Left cardiac atrium (tissue), 4 donors: ENCODE measurements around the gene DUSP6. TPM values are rescaled to one million over a fixed set of nuclear protein-coding genes. Genes with fewer than 3 reads are reported as not detected.

ENCODE experiments used
- ATAC-seq, 2 donors: fragments of 200-7000 bp; cut with Tn5 transposase; one replicate each; pipeline ENCODE4 v1.9.1; 2020; ENCODE audit warnings: mild to moderate bottlenecking in 2 of 2, moderate library complexity in 2 of 2
- DNase-seq: peaks from one replicate; pipeline ENCODE4 v3.0.0-alpha.2; 2020
- intact Hi-C, 2 donors: fragments of 100-400 bp; cut with DNase I; formaldehyde crosslinking; loops; one replicate each; pipeline versions ENCODE4 v1.14.1 to v1.15.1; 2022 to 2023
- total RNA-seq, 2 donors: library from RNA; stranded (reverse); fragmentation: NEBNext Ultra II Directional; extraction: Animal tissue kit (Norgen Biotek cat#: 25700); gene quantifications; one replicate each; pipeline ENCODE4 v1.2.1, GENCODE V29; 2021
- donor health status: DM: no; HTN: yes; CAD: no.
- donor health status: DM: no; HTN: yes; CAD: no; lungs with severe emphysema.
- donor health status: DM: yes; HTN: yes; CAD: no.
- donor health status: Dilated cardiomyopathy.

DUSP6 gene
- total RNA-seq, 2 donors from 2014 or later: 47.8 to 53.2 TPM

DNA sequence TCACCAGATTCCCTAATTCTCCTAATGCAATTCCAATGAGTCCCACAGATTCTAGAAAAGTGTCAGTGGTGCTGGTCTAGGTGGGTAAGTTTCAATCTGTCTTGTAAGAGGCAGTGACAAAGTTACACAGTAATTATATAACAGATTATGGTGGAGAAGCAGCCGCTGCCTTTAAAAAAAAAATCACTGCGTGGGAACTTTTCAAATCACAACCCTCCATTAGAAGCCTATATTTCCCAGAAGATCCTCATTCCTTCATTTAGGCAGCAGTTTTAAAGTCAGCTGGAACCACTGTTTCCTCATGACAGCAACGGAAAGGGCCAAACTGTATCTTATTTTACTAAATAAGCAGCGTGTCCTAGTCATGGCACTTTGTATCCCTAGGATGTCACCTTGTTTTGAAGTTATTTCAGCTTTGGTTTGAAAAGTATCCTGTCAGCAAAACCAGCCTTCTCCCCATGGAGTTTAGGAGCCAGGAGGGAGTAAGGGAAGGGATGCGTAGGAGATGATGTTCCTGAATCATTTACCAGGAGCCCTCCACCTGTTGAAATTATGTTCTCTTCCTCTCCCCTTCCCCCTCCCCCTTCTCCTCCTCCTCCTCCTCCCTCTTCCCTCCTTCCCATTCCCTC lies 27.7 kb upstream of the DUSP6 start:
- intact Hi-C loops: loop anchor here in 1 of 2 donors (10.0 kb wide), 1 partner anchor 75 kb away; no protein-coding TSS in a partner anchor
- no peak for ATAC-seq
- DNase-seq: no peak

DNA sequence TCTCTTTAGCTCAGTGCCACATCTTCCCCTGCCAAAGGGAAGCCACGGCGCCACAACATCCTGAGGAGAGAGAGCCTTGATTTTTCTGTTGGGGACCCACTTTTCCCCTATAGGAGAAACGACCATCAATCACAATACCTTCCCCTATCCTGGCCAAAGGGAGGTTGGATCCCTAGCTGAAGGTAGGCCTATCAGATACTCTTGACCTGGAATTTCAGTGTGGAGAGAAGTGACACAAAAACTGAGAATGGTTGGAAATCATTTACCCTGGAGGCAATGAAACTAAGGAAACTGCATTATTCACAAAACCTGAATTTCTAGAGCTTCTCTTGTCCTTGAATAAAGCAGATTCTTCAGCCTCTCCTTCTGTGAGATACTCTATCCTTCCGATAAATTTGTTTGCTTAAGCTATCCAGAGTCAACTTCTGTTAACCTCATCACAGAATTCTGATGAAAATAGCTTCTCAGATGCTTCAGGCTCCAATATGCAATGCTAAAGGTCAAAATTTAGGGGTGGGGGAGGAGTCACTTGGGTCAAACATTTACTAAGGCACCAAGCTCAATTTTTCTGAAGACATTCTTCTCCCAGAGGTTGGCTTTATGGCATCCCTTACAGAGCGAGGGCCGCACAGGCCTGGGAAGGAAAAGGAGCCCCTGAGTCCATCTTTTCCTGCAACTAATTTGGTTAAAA lies 27.0 kb upstream of the DUSP6 start:
- DNase-seq: no peak
- no peak for ATAC-seq
- intact Hi-C loops: no loop called here

DNA sequence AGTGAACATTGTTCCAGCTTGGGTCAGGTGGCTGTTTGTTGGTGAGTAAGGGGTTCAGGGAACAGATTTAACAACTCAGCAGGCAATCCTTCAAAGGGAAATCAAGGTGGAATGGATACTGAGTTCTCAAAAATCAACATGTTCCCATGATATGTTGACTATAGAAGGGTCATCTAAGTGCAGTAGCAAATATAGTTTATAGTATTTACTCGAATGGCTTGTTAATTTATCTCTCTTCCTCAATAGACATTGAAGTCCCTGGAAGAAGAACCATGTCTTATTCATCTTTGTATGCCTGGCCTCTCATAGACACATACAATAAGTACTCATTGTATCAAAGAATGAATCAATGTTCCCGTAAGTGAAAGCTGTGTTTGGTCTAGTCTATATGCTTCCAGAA lies 24.5 kb upstream of the DUSP6 start:
- intact Hi-C loops: no loop called here
- no peak for ATAC-seq

DNA sequence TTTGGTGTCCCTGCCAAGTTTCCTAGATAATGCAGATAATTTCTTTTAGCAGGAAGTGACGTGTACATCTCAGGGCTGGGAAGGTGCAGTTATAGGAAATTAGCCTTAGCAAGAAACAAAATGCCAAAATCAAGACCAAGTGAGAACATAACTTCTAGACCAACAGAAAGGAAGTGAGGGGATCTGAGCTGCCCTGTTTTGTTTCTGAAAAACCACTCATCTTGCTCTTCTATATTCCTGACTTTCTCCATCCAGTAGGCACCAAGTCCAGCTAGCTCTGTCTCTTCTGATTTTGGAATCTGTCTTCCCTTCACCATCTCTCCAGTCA lies 23.9 kb upstream of the DUSP6 start:
- no peak for ATAC-seq
- DNase-seq: no peak
- intact Hi-C loops: no loop called here

More for the DNA sequence above, 24.5 kb upstream of the DUSP6 start:
- no peak for DNase-seq

DNA sequence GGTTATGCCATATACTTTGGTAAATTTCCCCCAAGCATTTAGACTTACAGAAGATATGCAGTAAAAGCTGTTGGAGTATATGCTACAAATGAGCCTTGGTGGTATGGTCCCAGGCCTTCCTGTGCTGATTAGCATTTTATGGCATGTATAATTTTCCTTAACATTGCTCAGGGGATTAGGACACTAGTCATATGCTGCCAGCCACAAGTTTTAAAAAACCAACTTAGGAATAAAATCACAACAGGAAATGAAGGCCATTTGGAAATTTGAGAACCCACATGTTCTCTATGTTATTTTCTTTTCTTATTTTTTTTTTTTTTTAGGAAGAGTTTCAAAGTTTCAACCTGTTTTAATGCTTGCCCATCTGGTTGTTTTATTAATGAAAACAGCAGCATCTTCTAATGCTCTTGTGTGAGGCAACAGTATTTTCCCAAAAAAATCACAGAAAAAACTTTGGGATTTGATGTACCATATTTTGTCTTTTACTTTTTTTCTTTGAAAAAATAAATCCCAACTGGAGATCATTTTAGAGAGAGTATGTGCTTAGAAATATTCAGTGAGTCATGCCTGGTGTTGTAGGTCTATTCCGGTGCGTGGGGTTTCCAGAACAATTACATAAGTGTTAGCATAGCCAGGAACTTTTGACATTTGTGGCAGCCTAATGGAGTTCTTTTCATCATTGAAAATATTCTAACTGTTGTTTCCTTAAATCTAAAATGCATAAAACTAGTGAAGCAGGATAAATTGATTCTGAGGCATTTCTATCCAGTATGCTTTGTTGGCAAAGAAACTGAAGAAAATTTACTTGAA lies 21.7 kb upstream of the DUSP6 start:
- ATAC-seq: peak; percentile 81 to 91
- intact Hi-C loops: no loop called here
- DNase-seq: no peak

DNA sequence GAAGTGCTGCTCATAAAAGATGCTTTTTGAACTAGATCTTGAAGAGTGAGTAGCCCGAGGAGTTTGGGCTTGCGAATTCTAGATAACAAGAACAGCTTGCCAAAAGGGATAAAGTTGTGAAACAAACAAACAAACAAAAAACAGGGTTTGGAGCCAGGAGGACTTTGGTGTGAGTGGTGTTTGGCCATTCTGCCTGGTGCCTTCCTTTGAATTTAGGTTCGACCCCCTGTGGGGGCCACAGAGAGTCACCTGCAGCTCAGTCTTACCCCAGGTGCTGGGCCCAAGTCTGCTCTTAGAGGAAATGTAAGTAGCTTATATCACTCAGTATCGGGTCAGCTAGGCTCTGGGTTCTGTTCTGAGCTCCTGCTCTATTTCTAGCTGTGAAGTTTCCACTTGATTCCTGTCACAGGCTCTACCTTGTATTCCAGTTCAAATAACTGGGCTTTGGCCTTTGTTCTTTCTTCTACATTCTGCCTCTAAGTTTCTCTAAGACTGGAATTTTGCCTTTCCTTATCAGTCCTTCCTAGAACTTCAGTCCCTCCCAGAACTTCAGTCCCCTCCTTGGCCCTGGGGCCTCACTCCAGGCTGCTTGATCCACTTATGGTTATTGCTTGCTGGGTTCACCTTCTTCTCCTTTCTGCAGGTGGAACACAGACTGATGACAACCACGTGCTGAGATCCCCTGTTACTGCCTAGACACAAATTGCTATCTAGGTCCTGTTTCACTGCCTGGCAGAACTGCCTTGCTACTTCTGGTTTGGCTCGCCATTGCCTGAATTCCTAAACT lies 20.5 kb upstream of the DUSP6 start:
- ATAC-seq: no peak
- intact Hi-C loops: no loop called here
- DNase-seq: no peak

DNA sequence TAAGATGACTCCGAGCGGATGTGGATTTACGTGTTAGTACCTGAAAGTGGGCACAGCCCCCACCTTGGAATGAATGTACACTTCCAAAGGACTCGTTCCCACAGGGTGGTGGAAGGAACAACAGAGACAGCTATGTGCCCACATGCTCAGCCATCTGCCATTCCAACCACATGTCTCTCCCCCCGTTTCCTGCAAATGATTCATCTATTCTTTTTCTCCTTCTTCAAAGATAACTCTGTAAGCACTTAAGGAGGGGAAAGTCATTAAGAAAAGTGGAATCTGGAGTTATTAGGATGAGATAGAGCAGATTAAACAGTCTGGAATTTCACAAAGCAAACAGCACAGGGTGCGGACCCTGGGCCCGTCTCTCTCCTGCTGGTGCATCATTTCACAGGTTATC lies 18.5 kb upstream of the DUSP6 start:
- DNase-seq (no peak), ATAC-seq (no peak)
- intact Hi-C loops: no loop called here

DNA sequence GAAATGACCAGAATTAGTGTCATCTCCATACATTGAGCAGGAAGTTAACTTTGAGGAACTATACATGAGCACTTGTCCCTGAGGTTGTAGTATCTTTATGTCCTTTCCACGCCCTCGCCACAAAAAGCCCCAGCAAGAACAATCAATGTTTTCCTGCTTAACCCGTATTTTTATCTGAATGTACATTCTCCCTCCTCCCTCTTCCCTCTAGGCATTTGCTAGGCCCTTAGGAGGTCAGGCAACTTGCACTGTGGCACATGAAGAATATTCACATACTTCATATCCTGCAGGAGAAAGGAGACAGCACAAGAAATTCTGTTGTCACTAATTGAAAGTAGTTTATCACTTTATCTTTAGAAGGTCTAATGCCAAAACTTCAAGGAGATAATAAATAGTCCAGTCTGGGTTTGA lies 18.1 kb upstream of the DUSP6 start:
- DNase-seq (no peak), ATAC-seq (no peak)
- intact Hi-C loops: no loop called here

DNA sequence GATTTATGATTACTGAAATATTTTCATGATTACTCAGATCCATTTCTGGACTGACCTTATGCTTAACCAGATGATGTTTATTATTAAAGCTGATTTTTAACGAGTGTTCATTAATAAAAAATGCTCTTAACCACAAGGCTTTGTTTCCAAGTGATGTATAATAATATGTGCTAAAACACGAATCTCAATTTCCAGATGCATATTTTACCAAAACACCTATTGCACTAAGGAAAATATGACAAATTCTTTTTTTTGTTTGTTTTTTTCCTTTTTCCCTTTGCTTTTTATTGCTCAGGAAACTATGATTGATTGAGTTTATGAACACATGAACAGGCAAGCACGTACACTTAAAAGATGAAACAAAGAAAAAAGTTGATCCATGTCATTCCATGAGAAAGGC lies 16.9 kb upstream of the DUSP6 start:
- intact Hi-C loops: no loop called here
- no peak for DNase-seq
- ATAC-seq: no peak

DNA sequence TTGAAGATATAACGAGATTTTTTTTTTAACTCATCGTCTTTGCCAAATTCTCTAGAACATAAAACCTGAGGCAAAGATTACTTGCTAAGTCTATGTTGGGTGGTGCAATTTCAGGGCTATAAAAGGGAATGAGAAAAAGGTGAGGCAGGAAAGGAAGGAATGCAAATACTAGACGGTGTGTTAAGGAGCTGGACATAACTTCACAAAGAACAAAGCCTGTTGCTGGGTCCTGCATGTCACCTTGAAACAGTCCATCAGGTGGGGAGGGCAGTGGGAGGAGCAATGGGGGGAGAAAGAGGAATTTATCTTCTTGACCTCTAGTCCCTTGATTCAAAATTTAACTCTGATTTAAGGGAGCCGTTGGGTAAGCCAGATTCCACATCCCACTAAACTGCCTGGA lies 16.1 kb upstream of the DUSP6 start:
- DNase-seq: no peak
- intact Hi-C loops: no loop called here
- ATAC-seq: no peak

DNA sequence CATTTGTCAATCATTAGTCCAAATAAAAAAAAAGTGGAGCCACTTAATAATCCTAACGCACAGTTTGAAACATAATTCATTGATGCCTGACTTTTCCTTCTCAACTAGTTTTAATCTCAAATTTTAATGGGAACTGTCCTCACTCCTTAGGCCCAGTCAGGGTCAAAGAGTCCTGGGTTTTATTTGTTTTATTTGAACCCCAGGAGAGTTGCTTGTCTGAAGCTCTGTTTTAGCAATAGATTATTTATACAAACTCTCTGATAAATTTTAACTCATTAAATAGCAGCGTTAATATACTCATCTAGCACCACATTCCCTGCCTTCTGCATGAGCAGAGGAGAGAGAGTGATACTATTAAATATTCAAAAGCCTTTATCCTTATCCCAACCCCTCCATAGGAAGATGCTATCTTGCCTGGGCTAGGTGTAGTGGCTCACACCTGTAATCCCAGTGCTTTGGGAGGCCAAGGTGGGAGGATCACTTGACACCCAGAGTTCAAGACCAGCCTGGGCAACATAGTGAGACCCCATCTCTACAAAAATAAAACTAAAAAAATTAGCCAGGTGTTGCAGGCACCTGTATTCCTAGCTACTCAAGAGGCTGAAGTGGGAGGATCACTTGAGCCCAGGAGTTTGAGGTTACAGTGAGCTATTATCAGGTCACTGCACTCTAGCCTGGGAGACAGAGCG lies 14.5 kb upstream of the DUSP6 start:
- intact Hi-C loops: no loop called here
- DNase-seq: no peak
- no peak for ATAC-seq

DNA sequence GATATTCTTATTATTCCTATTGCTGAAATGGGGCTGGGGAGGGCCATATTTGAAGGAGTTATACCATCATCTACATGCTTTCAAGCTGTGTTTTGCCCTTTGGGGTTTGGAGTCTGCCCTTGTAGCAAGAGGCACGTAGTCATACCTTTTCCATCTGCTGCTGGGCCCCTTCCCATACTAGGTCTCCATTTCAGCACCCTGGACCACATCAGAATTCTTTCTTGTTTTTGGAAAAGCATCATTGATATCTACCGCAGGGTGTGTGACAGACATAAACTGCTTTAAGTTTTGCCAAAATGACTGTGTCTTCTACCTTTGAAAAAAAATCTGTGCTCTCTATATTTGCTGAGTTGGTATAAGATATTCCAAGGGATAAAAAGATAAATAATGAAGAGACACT lies 12.3 kb upstream of the DUSP6 start:
- DNase-seq (no peak), ATAC-seq (no peak)
- intact Hi-C loops: no loop called here

DNA sequence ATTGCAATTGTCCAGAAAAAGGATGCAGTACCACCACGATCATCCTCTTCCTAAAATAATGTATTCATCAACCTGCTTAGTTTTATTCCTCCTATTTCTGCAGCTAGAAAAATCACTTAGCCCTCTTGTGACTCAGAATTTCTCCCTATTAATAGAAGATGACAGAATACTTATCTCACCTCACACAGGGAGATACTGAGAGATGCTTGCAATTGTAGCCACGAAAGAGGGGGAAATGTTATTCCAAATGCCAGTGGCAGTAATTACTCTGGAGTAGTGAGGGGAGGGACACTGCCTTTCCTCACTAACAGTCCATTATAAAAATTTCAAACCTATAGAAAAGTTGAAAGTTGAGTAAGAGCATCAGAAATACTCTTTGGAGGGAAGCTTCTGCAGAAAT lies 11.8 kb upstream of the DUSP6 start:
- DNase-seq (no peak), ATAC-seq (peak; percentile 78 to 83)
- intact Hi-C loops: no loop called here

DNA sequence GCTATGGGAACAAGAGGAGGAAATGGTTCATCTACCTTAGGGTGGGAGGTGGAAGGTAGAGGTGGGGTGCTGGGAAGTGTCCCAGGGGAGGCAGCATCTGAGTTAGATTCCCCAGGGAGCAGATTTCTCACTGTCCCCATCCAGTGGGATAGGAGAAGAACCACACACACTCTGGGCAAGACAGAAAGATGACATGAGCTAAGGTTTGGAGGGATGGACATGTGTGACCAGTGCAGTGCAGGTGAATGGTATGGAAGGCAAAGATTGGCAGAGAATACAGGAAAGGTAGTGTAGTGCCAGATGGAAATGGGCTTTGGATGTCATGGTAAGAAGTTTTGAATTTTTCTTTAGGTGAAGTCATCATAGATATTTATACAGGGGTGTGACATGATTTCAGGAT lies 11.3 kb upstream of the DUSP6 start:
- intact Hi-C loops: no loop called here
- DNase-seq (no peak), ATAC-seq (peak; percentile 12 to 45)

DNA sequence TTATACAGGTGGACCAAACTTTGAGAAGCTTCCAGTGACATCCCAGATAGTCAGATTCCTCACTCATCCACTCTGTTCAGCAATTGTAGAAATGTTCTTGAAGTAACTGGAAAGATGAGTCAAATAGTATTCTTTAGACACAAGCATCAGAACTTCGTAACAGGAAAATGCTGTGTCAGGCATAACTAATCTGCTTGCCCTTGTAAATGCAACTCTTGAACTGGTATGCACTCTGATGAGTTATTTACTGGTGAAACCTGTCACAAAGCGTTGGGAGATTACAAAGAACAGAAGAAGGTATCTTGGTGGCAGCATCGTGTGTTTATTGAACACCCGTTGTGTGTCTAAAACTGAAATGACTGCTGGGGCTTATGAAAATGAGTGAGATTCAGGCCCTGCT lies 10.8 kb upstream of the DUSP6 start:
- intact Hi-C loops: no loop called here
- ATAC-seq: peak; percentile 53 to 79
- no peak for DNase-seq

DNA sequence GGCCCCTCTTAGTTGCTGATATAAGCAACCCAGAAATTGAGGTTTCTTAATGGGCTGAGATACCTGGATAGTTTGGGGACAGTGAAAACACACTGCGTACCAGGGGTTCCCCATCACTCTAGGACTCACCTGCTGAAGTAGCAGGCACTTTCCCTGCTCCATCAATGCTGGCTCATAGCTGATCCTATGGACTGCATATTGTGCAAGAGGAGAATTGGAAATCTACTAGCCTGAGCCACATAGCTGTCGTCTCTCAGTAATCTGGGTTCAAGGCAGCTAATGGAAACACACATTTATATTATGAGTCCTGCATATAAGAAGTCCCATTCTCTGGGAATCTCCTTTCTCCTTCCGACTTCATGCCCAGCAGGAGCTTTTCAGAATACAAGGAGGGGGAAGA lies 7.3 kb upstream of the DUSP6 start:
- DNase-seq: no peak
- intact Hi-C loops: no loop called here

DNA sequence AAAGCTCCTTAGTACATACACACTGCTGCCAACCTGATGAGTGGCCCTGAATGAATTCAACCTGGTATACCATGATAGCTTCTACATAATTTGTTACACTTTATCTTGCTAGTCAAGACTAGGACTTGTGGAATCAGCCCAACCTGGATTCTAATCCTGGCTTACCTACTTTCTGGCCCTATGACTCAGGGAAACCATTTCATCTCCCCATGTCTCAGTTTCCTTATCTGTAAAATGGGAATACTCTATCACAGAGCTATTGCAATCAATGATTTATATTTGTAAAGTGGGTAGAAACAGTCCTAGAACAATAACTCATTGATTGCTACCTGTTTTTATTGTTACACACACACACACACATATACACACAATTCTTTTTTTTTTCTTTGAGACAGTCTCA lies 6.5 kb upstream of the DUSP6 start:
- DNase-seq (no peak), ATAC-seq (no peak)
- intact Hi-C loops: no loop called here

More for the DNA sequence above, 7.3 kb upstream of the DUSP6 start:
- no peak for ATAC-seq

DNA sequence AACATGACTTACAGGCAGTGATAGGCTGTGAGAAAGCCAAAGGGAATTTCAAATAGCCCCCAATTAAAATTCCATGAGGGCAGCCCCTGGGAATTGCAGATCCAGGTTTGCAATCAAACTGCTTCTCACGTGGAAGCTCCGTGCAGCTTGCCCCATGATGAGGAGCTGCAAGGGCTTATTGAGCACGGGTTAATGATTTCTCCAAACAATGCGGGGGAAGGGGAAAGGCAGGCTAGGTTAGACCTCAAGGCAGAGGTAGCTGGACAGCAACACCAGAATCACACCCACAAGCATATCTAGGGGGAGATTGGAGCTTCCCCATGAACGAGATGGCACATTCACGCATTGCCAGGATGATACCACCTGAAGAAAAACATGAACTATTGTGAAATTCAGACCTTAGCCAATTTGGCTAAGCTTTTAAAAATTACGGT lies 5.0 kb upstream of the DUSP6 start:
- no peak for ATAC-seq
- intact Hi-C loops: no loop called here

DNA sequence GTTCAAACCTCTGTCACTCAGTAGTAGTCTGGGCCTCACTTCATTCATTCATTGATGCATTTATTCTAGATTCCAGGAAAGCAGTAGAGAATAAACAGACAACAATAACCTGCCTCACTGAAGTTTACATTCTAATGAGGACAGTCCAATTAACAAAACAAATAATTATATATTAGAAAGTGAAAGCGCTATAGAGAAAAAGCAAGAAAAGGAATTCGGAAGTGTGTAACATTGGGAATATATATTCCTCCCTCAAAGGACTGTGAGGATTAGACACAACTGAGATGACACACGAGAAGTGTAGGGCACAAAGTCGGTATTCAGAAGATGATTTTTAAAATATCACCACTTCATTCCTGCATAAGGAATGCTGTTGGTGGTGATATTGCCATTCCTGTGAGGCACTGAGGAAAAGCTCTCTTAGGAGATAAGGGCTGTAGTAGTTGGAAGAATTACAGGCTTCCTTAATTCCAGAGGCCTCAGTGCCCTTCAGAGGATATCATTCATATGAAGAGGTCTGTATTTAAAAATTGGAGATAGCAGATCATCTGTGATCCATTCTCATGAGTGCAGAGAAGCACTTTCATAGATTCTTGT lies 3.9 kb upstream of the DUSP6 start:
- ATAC-seq: no peak
- intact Hi-C loops: no loop called here
- no peak for DNase-seq

More for the DNA sequence above, 5.0 kb upstream of the DUSP6 start:
- DNase-seq: no peak
